Measurements from ENCODE around the gene PANK4. TPM values are rescaled to one million over a fixed set of nuclear protein-coding genes. Genes with fewer than 3 reads are reported as not detected.

The PANK4 gene
- total RNA-seq, 4 donors from 2014 or later: 15.1 to 38.1 (median 27.4) TPM

DNA sequence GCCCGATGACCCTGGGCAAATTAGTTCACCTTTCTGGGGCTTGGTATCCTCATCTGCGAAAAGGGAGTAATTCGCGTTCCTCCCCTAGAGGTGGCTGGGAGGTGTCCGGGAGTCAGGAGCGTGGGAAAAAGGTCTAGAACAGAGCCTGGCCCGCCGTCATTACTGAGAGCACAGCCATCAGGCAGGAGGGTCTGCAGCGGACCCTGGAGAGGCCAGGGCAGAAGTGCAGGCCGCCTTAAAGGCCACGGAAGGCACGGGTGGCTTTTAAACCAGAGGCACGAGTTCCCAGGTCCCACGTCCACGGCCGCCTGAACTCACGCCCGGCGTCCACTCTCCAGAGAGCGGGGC lies 850 bp downstream of the PANK4 start:
- TF ChIP-seq, protein P1, sequence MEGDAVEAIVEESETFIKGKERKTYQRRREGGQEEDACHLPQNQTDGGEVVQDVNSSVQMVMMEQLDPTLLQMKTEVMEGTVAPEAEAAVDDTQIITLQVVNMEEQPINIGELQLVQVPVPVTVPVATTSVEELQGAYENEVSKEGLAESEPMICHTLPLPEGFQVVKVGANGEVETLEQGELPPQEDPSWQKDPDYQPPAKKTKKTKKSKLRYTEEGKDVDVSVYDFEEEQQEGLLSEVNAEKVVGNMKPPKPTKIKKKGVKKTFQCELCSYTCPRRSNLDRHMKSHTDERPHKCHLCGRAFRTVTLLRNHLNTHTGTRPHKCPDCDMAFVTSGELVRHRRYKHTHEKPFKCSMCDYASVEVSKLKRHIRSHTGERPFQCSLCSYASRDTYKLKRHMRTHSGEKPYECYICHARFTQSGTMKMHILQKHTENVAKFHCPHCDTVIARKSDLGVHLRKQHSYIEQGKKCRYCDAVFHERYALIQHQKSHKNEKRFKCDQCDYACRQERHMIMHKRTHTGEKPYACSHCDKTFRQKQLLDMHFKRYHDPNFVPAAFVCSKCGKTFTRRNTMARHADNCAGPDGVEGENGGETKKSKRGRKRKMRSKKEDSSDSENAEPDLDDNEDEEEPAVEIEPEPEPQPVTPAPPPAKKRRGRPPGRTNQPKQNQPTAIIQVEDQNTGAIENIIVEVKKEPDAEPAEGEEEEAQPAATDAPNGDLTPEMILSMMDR (IDR thresholded peaks at IDR 0.05): no peak
- no peak for ATAC-seq (ENCODE audit: low FRiP score)

DNA sequence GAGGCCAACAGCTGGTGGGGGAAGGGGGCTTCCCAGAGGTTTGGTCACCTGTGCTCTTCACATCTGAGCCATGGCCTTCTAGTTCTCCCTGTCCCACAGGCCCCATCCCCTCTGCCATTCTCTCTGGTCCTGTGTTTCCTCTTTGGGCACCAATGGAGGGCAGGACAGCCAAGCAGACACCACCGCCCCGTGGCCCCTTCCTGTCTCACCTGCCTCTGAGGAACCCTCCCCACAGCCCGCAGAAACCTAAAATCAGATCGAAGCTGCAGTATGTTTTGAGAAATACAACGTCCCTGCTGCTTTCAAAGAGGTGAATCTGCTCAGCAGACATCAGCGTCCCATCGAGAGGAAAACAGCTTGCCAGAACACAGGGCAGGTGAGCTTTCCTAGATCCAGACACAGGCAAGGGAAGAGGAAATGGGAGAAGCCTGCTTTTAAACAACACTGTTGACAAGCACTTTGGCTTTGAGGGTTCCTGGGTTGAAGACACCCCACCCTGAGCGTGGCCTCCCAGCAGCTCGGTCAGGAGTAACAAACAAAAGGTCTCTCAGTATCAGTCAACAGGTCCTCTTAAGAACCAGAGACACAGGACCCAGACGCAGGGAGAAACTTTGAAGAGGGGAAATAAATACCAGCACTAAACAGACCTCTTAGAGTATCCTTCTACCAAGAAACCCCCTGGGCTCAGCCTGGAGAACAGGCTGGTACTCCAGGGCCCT lies 2.3 kb downstream of the PANK4 start:
- DNase-seq (ENCODE audit: low spot score) (no peak), ATAC-seq (ENCODE audit: low FRiP score) (no peak)
- TF ChIP-seq, protein P1 (IDR thresholded peaks at IDR 0.05): no peak

More for the DNA sequence above, 850 bp downstream of the PANK4 start:
- no peak for DNase-seq (ENCODE audit: low spot score)

DNA sequence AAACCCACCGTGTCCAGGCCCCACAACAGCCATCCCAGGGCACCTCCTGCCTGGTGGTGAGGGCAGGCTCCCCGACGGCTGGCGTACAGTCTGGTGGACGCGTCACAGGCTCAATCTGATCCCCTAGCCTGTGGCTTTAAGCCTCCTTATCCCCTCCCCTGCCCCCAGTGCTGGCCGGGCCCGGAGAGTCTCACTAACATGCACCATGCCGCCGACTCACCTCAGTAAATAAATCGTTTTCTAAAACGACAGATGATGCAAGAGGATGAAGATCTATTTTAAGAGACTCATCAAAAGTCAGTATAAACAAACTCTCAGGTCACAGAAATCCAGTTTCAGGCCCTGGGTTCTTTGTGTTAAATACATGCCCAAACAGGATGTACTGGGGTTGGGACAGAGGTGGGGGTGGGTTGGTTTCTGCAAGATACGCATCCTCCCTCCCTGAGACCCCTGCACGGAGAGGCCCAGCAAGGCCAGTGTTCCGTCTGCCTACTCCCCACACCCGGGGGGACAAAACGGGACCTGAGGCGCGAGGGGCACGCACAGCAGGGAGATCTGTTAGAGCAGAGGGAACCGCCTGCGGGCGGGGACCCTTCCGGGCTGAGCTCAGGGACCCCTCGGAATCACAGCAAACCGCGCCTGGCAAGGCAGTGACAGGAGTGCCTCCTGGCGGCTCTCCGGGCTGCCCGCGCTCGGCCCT lies 3.1 kb downstream of the PANK4 start:
- TF ChIP-seq, protein P1 (IDR thresholded peaks at IDR 0.05): no peak
- ATAC-seq (ENCODE audit: low FRiP score): no peak
- no peak for DNase-seq (ENCODE audit: low spot score)

DNA sequence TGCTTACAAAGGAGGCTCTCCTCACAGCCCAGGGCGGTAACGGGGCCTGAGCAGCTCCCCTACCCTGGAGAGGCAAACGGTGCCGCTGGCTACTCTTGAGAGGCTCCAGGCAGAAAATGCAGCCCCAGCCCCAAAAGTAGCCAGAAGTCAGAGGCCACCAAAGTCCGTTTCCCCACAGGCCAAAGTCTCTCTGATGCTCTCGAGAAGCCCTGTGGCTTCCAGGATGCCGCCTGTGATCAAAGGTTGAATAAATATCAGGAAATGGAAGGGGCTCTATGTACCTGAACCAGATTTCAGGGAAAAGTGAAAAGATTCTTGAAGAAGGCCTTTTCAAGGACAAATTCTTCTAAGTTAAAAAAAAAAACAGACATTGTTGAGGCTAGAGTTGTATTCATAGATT lies 4.2 kb downstream of the PANK4 start:
- ATAC-seq (ENCODE audit: low FRiP score) (no peak), DNase-seq (ENCODE audit: low spot score) (no peak)
- TF ChIP-seq, protein P1 (IDR thresholded peaks at IDR 0.05): no peak

DNA sequence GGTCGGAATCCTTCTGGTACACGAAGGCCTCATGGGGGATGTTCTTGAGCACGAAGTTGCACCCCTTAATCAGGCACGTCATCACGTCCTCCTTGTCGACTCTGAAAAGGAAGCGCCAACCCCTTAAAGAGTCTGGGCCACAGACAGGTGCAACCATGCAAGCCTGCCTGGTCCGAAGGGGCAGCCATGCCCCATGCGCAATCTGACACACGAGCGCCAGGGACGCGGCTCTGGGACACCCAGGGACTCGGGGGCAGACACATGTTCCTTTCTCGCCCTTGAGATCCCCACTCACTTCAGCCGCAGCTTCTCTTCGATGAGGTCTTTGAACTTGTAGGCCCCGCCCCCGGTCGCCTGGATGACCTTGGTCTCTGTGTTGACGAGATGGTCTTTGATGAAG lies 5.6 kb downstream of the PANK4 start:
- TF ChIP-seq, protein P1 (IDR thresholded peaks at IDR 0.05): no peak
- ATAC-seq (ENCODE audit: low FRiP score): no peak
- no peak for DNase-seq (ENCODE audit: low spot score)

DNA sequence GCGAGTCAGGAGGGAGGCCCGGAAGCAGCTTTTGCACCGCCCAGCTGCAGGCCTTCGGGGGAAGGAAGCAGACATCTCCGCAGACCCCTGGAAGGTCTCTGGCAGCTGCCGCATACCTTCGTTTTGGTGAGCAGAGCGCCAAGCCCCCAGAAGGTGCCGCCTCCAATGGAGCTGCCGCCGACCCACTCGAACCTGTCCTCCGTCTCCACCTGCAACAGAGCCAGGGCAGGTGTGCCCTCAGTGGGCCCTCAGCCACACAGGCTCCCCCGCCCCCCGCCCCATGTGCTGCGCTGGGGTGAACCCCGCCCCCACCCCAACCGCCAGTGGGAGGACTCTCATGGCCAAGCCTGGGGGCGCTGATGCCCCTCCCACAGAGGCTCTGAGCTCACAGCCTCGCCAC lies 6.2 kb downstream of the PANK4 start:
- no peak for ATAC-seq (ENCODE audit: low FRiP score)
- no peak for DNase-seq (ENCODE audit: low spot score)
- TF ChIP-seq, protein P1 (IDR thresholded peaks at IDR 0.05): no peak

DNA sequence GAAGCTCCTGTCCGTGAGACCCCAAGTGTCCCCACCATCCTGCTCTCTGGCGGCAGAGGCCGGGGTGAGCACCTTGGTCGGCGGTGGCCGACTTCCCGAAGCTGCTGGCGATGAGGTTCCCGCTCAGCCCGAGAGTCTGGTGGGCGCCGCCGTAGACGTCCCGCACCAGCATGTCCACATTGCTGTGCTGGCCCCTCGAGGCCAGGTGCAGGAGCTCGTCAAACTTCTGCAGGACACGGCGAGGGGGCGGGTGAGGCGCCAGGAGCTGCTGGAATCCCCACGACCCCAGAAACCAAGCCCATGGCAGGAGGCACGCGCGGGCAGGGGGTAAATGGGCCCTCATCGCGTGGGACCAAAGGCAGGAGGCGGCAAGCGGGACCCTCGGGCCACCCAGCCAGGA lies 6.7 kb downstream of the PANK4 start:
- DNase-seq (ENCODE audit: low spot score) (no peak), ATAC-seq (ENCODE audit: low FRiP score) (no peak)
- TF ChIP-seq, protein P1 (IDR thresholded peaks at IDR 0.05): no peak
